ENCODE data around the gene CCSER2.
"Not testable (repeated sequence)": the region's sequence is repeated elsewhere in the genome, so short reads cannot be mapped to it uniquely, and the experiment has no call there.

Gene CCSER2

GRCh38 chr10:84456126-84456525 is 127.7 kb downstream of the CCSER2 start:
- DNase-seq: peak; percentile 74

GRCh38 chr10:84460520-84460919 is 132.1 kb downstream of the CCSER2 start:
- no peak for DNase-seq

GRCh38 chr10:84469470-84469869 is 141.1 kb downstream of the CCSER2 start:
- DNase-seq: no peak

GRCh38 chr10:84473136-84473535 is 144.7 kb downstream of the CCSER2 start:
- no peak for DNase-seq

GRCh38 chr10:84477398-84478128 is 149.2 kb downstream of the CCSER2 start:
- no peak for DNase-seq

- DNase-seq: no peak
These were observed 149.8 kb downstream of the CCSER2 start for GRCh38 chr10:84478151-84478550.

- DNase-seq: no peak
These were observed 150.3 kb downstream of the CCSER2 start for GRCh38 chr10:84478679-84479078.

GRCh38 chr10:84484541-84484940 is 156.2 kb downstream of the CCSER2 start:
- no peak for DNase-seq

GRCh38 chr10:84493361-84493760 is 165.0 kb downstream of the CCSER2 start:
- DNase-seq: no peak

GRCh38 chr10:84493951-84494848 is 165.8 kb downstream of the CCSER2 start:
- DNase-seq: peak; percentile 35

GRCh38 chr10:84494849-84495180 is 166.4 kb downstream of the CCSER2 start:
- DNase-seq: no peak

GRCh38 chr10:84497978-84498377 is 169.6 kb downstream of the CCSER2 start:
- DNase-seq: no peak

GRCh38 chr10:84499039-84499438 is 170.7 kb downstream of the CCSER2 start:
- DNase-seq: not testable (repeated sequence)

GRCh38 chr10:84499846-84500245 is 171.5 kb downstream of the CCSER2 start:
- no peak for DNase-seq

GRCh38 chr10:84510121-84510520 is 181.7 kb downstream of the CCSER2 start:
- DNase-seq: no peak

GRCh38 chr10:84511106-84511505 is 182.7 kb downstream of the CCSER2 start:
- DNase-seq: no peak

GRCh38 chr10:84511709-84512285 is 183.4 kb downstream of the CCSER2 start:
- DNase-seq: no peak

GRCh38 chr10:84517554-84517953 is 189.2 kb downstream of the CCSER2 start:
- DNase-seq: no peak

GRCh38 chr10:84519235-84519634 is 190.8 kb downstream of the CCSER2 start:
- DNase-seq: no peak

- no peak for DNase-seq
These were observed 192.6 kb downstream of the CCSER2 start for GRCh38 chr10:84521013-84521412.

- no peak for DNase-seq
These were observed 193.1 kb downstream of the CCSER2 start for GRCh38 chr10:84521468-84521867.

GRCh38 chr10:84522612-84523462 is 194.4 kb downstream of the CCSER2 start:
- DNase-seq: no peak

- DNase-seq: peak; percentile 54
These were observed 195.1 kb downstream of the CCSER2 start for GRCh38 chr10:84523526-84523925.
